Hepatocyte (in vitro differentiated cells): Measurements from ENCODE around the gene ACTL9. TPM values are rescaled to one million over a fixed set of nuclear protein-coding genes. Genes with fewer than 3 reads are reported as not detected.

Source experiments
- DNase-seq: peaks from one replicate; pipeline ENCODE4 v3.0.0-alpha.2; 2016; ENCODE audit warnings: low spot score
- H2AFZ ChIP-seq: fragments of 200-600 bp; sonication (generic); 2 replicates; pipeline ENCODE4 v1.6.0; 2016; ENCODE audit warnings: antibody characterized with exemption, mild to moderate bottlenecking
- H3K27ac ChIP-seq: fragments of 200-600 bp; sonication (generic); 2 replicates; pipeline ENCODE4 v1.5.1; 2016; ENCODE audit warnings: mild to moderate bottlenecking
- H3K27me3 ChIP-seq: fragments of 200-600 bp; sonication (generic); 2 replicates; pipeline ENCODE4 v1.6.1; 2016
- H3K36me3 ChIP-seq: fragments of 200-600 bp; sonication (generic); replicated peaks from 2 replicates; pipeline ENCODE4 v1.5.1; 2016; ENCODE audit warnings: low read depth; ENCODE audit not compliant: insufficient read depth
- H3K4me1 ChIP-seq: fragments of 200-600 bp; sonication (generic); 2 replicates; pipeline ENCODE4 v1.5.1; 2016; ENCODE audit warnings: mild to moderate bottlenecking, moderate library complexity; ENCODE audit not compliant: insufficient read depth
- H3K4me2 ChIP-seq: fragments of 200-600 bp; sonication (generic); 2 replicates; pipeline ENCODE4 v1.6.0; 2016
- H3K4me3 ChIP-seq: fragments of 200-600 bp; sonication (generic); 2 replicates; pipeline ENCODE4 v1.5.1; 2016; ENCODE audit warnings: mild to moderate bottlenecking
- H3K79me2 ChIP-seq: fragments of 200-600 bp; sonication (generic); 2 replicates; pipeline ENCODE4 v1.6.0; 2017; ENCODE audit warnings: mild to moderate bottlenecking
- H3K9me2 ChIP-seq: fragments of 200-600 bp; sonication (generic); replicated peaks from 2 replicates; pipeline ENCODE4 v1.6.0; 2017; ENCODE audit warnings: mild to moderate bottlenecking; ENCODE audit not compliant: insufficient read depth
- H3K9me3 ChIP-seq: fragments of 200-600 bp; sonication (generic); 2 replicates; pipeline ENCODE4 v1.5.1; 2016; ENCODE audit warnings: low read depth, mild to moderate bottlenecking
- H4K20me1 ChIP-seq: fragments of 200-600 bp; sonication (generic); 2 replicates; pipeline ENCODE4 v1.6.0; 2016; ENCODE audit warnings: mild to moderate bottlenecking; ENCODE audit not compliant: insufficient read depth, poor library complexity, severe bottlenecking
- EZH2 ChIP-seq: fragments of 200-600 bp; sonication (generic); IDR thresholded peaks from 2 replicates; pipeline ENCODE4 v1.6.1; 2016; ENCODE audit warnings: antibody characterized with exemption, mild to moderate bottlenecking, borderline replicate concordance
- EZH2phosphoT487 ChIP-seq: fragments of 200-600 bp; sonication (generic); IDR thresholded peaks from one replicate; pipeline ENCODE4 v1.6.1; 2018; ENCODE audit warnings: antibody characterized with exemption, mild to moderate bottlenecking, low read depth, moderate library complexity; ENCODE audit not compliant: unreplicated experiment, severe bottlenecking
- WGBS: methylation state at CpG from one replicate; pipeline ENCODE4 v1.1.6; 2016; ENCODE audit warnings: low lambda C conversion rate; ENCODE audit errors: missing lambda C conversion rate; 5-methylcytosine and 5-hydroxymethylcytosine counted together
- polyA plus RNA-seq: library from polyadenylated mRNA; unstranded; fragments of >200 nt; fragmentation: Nextera tagmentation; extraction: Ambion mirVana; gene quantifications from 2 replicates; pipeline ENCODE4 v1.2.1, GENCODE V29; 2016
- total RNA-seq: library from RNA; depleted of rRNA; stranded (reverse); fragments of >200 nt; gene quantifications from 2 replicates; pipeline ENCODE4 v1.2.3, GENCODE V29; 2014
- TF ChIP-seq, protein P1 (sequence below): fragments of 200-600 bp; sonication (generic); IDR thresholded peaks from 2 replicates; pipeline ENCODE4 v1.5.1; 2016; ENCODE audit warnings: antibody characterized with exemption, mild to moderate bottlenecking; ENCODE audit not compliant: poor library complexity

Gene ACTL9
- total and polyA plus RNA-seq, 2 experiments from 2014 or later, result not detected

GRCh38 chr19:8700956-8701355, 2.4 kb upstream of the ACTL9 start:
- Histone ChIP-seq H3K4me1 (no peaks in the 10 kb centered on the region), H4K20me1 (no peaks in the 10 kb centered on the region), H3K9me3 (no peaks in the 10 kb centered on the region), H2AFZ (no peak overlapping the region), H3K9me2 (no peaks in the 10 kb centered on the region), H3K36me3 (no peaks in the 10 kb centered on the region), H3K27me3 (no peaks in the 10 kb centered on the region), H3K4me3 (no peak overlapping the region), H3K79me2 (no peaks in the 10 kb centered on the region), H3K4me2 (no peak overlapping the region), H3K27ac (no peak overlapping the region)
- TF ChIP-seq, protein P1, sequence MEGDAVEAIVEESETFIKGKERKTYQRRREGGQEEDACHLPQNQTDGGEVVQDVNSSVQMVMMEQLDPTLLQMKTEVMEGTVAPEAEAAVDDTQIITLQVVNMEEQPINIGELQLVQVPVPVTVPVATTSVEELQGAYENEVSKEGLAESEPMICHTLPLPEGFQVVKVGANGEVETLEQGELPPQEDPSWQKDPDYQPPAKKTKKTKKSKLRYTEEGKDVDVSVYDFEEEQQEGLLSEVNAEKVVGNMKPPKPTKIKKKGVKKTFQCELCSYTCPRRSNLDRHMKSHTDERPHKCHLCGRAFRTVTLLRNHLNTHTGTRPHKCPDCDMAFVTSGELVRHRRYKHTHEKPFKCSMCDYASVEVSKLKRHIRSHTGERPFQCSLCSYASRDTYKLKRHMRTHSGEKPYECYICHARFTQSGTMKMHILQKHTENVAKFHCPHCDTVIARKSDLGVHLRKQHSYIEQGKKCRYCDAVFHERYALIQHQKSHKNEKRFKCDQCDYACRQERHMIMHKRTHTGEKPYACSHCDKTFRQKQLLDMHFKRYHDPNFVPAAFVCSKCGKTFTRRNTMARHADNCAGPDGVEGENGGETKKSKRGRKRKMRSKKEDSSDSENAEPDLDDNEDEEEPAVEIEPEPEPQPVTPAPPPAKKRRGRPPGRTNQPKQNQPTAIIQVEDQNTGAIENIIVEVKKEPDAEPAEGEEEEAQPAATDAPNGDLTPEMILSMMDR, result no peak
- TF ChIP-seq EZH2, result no peak
- no peak for TF ChIP-seq EZH2phosphoT487
- no peak for DNase-seq
- WGBS, result 71% methylated on average over 2 of the region's 2 CpGs

- H3K9me3 ChIP-seq, result no peaks in the 10 kb centered on the region
- no peaks in the 10 kb centered on the region for H3K36me3 ChIP-seq
- H3K79me2 ChIP-seq, result no peaks in the 10 kb centered on the region
- H3K9me2 ChIP-seq, result no peaks in the 10 kb centered on the region
- no peaks in the 10 kb centered on the region for H4K20me1 ChIP-seq
- no peaks in the 10 kb centered on the region for H3K4me1 ChIP-seq
- no peaks in the 10 kb centered on the region for H3K27me3 ChIP-seq
- no peak overlapping the region for H3K4me3 ChIP-seq
- H3K27ac ChIP-seq, result no peak overlapping the region
- H3K4me2 ChIP-seq, result no peak overlapping the region
- no peak overlapping the region for H2AFZ ChIP-seq
- TF ChIP-seq, protein P1, result no peak
- TF ChIP-seq EZH2phosphoT487 (no peak), EZH2 (no peak)
- no peak for DNase-seq
Observed at GRCh38 chr19:8699908-8700307, 1.3 kb upstream of the ACTL9 start.

DNA sequence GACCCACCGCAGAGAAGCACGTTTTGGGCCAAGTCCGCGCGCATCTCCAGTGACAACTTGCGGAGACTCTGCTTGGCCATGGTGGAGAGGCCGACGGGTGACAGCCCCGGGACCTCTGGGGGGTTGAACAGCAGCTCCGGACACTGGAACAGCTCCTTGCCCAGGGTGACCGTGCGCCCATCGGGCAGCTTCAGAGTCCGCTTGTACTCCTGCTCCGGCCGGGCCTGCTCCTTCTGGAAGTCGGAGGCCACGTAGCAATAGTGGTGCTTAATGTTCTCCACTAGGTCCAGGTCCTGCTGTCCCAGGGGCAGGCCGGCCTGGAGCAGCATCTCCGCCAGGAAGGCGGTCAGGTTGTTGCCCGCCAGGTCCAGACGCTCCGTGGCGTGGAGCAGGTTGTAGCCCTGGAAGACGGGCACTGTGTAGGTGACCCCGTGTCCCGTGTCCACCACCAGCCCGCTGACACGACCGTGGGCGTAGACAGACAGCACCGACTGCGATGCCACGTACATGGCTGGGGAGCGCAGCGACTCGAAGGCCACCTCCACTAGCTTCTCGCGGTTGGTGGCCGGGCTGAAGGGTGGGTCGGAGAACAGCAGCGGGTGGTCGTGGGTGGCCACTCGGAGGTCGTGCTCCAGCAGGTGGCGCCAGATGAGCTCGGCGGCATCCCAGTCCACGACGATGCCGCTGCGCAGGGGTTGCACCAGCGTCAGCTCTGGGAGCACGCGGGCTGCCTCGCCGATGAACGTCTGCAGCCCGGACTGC, 743 bp downstream of the ACTL9 start:
- Histone ChIP-seq H3K79me2 (no peaks in the 10 kb centered on the region), H2AFZ (no peak overlapping the region), H3K4me1 (no peaks in the 10 kb centered on the region), H3K27ac (no peak overlapping the region), H3K9me2 (no peaks in the 10 kb centered on the region), H3K36me3 (no peaks in the 10 kb centered on the region), H4K20me1 (no peaks in the 10 kb centered on the region), H3K9me3 (no peaks in the 10 kb centered on the region), H3K4me2 (no peak overlapping the region), H3K4me3 (no peak overlapping the region), H3K27me3 (no peaks in the 10 kb centered on the region)
- DNase-seq, result no peak
- TF ChIP-seq, protein P1, result no peak
- no peak for TF ChIP-seq EZH2
- TF ChIP-seq EZH2phosphoT487, result no peak
- 69% methylated on average over 56 of the region's 60 CpGs for WGBS
